ENCODE results near the gene KIF26B. TPM values are rescaled to one million over a fixed set of nuclear protein-coding genes. Genes with fewer than 3 reads are reported as not detected.

Gene KIF26B
- total RNA-seq, 4 donors from 2014 or later, result 3.6 to 7.0 (median 5.2) TPM

DNA sequence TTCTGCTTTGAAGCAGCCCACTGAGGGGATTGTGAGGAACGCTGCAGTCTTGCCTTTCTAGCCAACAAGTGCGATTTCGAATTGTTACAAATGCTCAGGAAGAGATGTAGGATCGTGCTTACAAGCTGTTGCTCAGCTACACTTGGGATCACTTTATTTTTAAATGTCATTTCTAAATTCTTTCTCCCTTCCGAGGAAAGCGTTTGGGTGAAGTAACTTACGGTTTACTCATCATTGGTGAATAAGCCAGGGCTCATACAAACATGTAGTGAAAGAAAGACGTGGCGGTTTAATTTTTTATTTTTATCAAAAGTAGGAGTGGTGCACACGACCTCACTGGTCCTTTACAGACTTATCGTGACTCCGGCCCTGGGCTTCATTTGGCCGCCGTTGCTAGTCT, 386.6 kb downstream of the KIF26B start:
- H3K36me3 ChIP-seq, result no peaks in the 10 kb centered on the region
- no peak overlapping the region for H3K27ac ChIP-seq
- DNase-seq (ENCODE audit: low spot score in 2 of 2), result no peak
- TF ChIP-seq POLR2AphosphoS5 (IDR thresholded peaks at IDR 0.05) (no peak), POLR2A (IDR thresholded peaks at IDR 0.05) (no peak), EP300 (IDR thresholded peaks at IDR 0.05) (no peak)
- TF ChIP-seq, protein P1, sequence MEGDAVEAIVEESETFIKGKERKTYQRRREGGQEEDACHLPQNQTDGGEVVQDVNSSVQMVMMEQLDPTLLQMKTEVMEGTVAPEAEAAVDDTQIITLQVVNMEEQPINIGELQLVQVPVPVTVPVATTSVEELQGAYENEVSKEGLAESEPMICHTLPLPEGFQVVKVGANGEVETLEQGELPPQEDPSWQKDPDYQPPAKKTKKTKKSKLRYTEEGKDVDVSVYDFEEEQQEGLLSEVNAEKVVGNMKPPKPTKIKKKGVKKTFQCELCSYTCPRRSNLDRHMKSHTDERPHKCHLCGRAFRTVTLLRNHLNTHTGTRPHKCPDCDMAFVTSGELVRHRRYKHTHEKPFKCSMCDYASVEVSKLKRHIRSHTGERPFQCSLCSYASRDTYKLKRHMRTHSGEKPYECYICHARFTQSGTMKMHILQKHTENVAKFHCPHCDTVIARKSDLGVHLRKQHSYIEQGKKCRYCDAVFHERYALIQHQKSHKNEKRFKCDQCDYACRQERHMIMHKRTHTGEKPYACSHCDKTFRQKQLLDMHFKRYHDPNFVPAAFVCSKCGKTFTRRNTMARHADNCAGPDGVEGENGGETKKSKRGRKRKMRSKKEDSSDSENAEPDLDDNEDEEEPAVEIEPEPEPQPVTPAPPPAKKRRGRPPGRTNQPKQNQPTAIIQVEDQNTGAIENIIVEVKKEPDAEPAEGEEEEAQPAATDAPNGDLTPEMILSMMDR (IDR thresholded peaks at IDR 0.05), result no peak
- H3K9me3 ChIP-seq, result no peaks in the 10 kb centered on the region
- H3K4me1 ChIP-seq, result no peaks in the 10 kb centered on the region
- no peaks in the 10 kb centered on the region for H3K27me3 ChIP-seq
- no peak overlapping the region for H3K4me3 ChIP-seq
- 90% methylated on average over 14 of the region's 14 CpGs for WGBS

DNA sequence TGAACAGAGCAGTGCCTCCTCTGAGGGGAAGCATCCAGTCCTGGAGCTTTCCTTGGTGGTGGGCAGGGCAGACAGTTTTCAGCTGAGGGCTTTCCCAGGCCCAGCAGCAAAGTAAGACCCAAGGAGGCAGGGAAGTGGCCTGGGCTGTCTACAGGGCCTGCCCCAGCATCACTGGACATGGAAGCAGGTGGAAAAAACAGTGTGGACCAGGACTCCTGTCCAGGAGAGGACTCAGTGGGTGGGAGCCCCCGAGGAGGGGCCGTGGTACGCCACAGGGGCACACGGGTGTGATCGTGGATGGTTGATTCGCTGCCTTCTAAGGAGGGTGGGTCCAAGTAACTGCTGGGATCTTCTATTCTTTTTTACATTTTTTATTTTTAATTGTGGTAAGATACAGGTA, 387.6 kb downstream of the KIF26B start:
- Histone ChIP-seq H3K4me1 (no peaks in the 10 kb centered on the region), H3K27me3 (no peaks in the 10 kb centered on the region), H3K9me3 (no peaks in the 10 kb centered on the region), H3K27ac (no peak overlapping the region), H3K4me3 (no peak overlapping the region), H3K36me3 (no peaks in the 10 kb centered on the region)
- WGBS, result 89% methylated on average over 6 of the region's 6 CpGs
- DNase-seq (ENCODE audit: low spot score in 2 of 2), result no peak
- TF ChIP-seq POLR2AphosphoS5 (IDR thresholded peaks at IDR 0.05) (no peak), EP300 (IDR thresholded peaks at IDR 0.05) (no peak), POLR2A (IDR thresholded peaks at IDR 0.05) (no peak)
- TF ChIP-seq, protein P1 (IDR thresholded peaks at IDR 0.05), result no peak

DNA sequence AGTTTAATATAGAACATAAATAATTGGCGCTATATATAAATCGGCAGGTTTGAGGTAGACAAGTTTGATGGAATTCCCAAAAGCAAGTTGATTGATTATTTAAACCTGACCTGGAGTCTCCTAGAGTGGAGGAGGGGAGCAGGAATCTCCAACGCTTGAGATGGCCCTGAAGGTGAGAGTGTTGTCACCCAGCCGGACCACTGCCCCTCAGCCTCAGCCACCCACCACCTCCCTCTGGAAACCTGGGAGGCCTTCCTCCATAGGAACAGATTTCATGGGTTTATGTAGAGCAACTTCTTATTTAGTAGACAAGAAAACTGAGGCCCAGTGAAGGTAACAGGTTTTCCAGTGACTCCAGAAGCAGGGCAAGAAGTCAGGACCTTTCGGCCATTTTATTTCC, 389.5 kb downstream of the KIF26B start:
- no peak for DNase-seq (ENCODE audit: low spot score in 2 of 2)
- H3K9me3 ChIP-seq, result no peaks in the 10 kb centered on the region
- H3K4me3 ChIP-seq, result no peak overlapping the region
- H3K4me1 ChIP-seq, result no peaks in the 10 kb centered on the region
- no peak overlapping the region for H3K27ac ChIP-seq
- TF ChIP-seq, protein P1 (IDR thresholded peaks at IDR 0.05), result no peak
- TF ChIP-seq POLR2AphosphoS5 (IDR thresholded peaks at IDR 0.05) (no peak), EP300 (IDR thresholded peaks at IDR 0.05) (no peak), POLR2A (IDR thresholded peaks at IDR 0.05) (no peak)
- WGBS, result 96% methylated on average over 5 of the region's 5 CpGs
- no peaks in the 10 kb centered on the region for H3K36me3 ChIP-seq
- no peaks in the 10 kb centered on the region for H3K27me3 ChIP-seq

DNA sequence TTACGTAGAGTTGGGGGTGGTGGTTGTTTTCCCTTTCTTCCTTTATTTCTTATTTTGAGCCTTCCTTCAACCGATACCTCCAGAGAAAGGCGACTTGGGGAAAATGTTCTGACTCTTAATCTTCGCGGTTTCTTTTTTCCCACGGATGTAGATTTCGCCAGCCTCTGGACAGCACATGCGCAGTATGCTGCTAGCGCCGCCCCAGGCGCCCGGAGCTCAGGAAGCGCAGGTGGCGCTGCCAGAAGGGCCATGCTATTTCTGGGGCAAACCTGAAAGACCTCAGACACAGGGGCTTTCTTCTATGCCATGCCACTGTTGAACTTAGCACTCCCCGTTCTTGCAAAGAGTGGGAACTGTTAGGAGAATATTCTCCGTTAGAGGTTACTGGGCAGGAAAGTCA, 392.1 kb downstream of the KIF26B start:
- WGBS, result 85% methylated on average over 16 of the region's 16 CpGs
- Histone ChIP-seq H3K27ac (no peak overlapping the region), H3K9me3 (no peaks in the 10 kb centered on the region), H3K36me3 (no peaks in the 10 kb centered on the region), H3K27me3 (no peaks in the 10 kb centered on the region), H3K4me1 (no peaks in the 10 kb centered on the region), H3K4me3 (no peak overlapping the region)
- no peak for TF ChIP-seq POLR2AphosphoS5 (IDR thresholded peaks at IDR 0.05)
- TF ChIP-seq, protein P1 (IDR thresholded peaks at IDR 0.05), result no peak
- TF ChIP-seq POLR2A (IDR thresholded peaks at IDR 0.05), result no peak
- no peak for TF ChIP-seq EP300 (IDR thresholded peaks at IDR 0.05)
- DNase-seq (ENCODE audit: low spot score in 2 of 2), result no peak

DNA sequence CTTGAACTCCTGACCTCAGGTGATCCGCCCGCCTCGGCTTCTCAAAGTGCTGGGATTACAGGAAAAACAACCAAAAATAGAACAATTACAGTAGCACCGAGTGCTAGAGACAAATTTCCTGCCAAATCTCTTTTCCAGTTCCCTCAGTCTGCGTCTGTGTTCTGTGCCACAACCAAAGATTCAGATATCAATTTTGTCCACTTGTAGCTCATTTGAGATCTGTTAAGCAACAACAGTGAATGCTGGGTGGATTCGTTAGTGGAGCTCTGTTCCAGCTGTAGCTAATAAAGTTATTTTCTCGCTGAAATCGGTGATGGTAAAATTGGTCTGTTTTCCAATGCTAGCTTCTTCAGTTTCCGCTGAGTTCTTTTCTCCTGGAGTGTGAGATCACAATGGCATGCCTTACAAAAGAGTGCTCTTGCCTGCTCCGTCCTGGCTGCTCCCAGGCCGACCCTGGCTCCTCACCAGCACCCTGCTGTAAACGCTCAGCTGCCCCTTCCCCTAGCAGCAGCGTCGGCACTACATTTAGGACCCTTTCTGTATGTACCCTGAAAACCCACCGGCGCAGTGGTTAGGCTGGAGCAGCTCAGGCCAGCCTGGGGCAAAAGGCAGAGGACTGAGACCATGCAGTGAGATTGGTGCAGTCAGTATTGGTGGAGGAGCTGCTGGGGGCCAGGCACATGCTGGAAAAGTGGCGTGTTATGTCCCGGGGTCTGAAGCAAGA, 395.4 kb downstream of the KIF26B start:
- Histone ChIP-seq H3K4me1 (no peaks in the 10 kb centered on the region), H3K27ac (no peak overlapping the region), H3K27me3 (no peaks in the 10 kb centered on the region), H3K9me3 (no peaks in the 10 kb centered on the region), H3K36me3 (no peaks in the 10 kb centered on the region), H3K4me3 (no peak overlapping the region)
- no peak for DNase-seq (ENCODE audit: low spot score in 2 of 2)
- TF ChIP-seq POLR2AphosphoS5 (IDR thresholded peaks at IDR 0.05) (no peak), EP300 (IDR thresholded peaks at IDR 0.05) (no peak), POLR2A (IDR thresholded peaks at IDR 0.05) (no peak)
- TF ChIP-seq, protein P1 (IDR thresholded peaks at IDR 0.05), result no peak
- WGBS, result 50% methylated on average over 18 of the region's 18 CpGs

All from suprapubic skin (tissue), 4 donors.